Esophagus muscularis mucosa (tissue), 3 donors: ENCODE data around the gene QPRT.
"Not testable (repeated sequence)": the region's sequence is repeated elsewhere in the genome, so short reads cannot be mapped to it uniquely, and the experiment has no call there.

Source experiments
- POLR2A ChIP-seq: fragments of 450-650 bp; IDR thresholded peaks from one replicate; pipeline ENCODE4 v1.6.1; 2017; ENCODE audit warnings: antibody characterized with exemption, moderate library complexity, mild to moderate bottlenecking, low read depth
- POLR2AphosphoS5 ChIP-seq, 2 donors: sonication (generic); formaldehyde crosslinking; IDR thresholded peaks; one replicate each; pipeline ENCODE4 v1.6.1; 2017; ENCODE audit warnings: antibody characterized with exemption in 2 of 2
- TF ChIP-seq, protein P1 (sequence below), 3 experiments: fragments of 200-600 bp in 2 of 3; fragments of 450-650 bp in 1 of 3; sonication (generic) in 2 of 3; IDR thresholded peaks; one replicate each; pipeline ENCODE4 v1.5.1; 2017 to 2019; ENCODE audit warnings: antibody characterized with exemption in 3 of 3, mild to moderate bottlenecking in 2 of 3, moderate library complexity in 1 of 3

DNA sequence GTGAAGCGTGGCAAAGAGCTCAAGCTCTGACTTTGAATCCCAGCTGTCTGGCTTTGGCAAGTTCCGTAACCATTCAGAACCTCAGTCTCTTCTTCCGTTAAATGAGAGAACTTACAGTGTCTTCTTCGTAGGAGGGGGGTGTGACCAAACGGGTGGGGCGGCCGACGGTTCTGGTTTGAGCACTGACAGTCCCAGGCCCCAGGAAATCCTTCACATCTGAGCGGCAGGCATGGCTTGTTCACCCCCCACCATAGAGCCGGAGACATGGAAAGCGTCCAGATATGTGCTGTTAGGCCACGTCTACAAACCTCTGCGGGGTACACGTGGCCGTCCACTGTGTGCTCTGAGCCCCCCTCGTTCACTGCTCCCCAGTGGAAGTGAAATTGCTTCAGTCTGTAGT is 43.1 kb upstream of the QPRT start:
- TF ChIP-seq, protein P1, sequence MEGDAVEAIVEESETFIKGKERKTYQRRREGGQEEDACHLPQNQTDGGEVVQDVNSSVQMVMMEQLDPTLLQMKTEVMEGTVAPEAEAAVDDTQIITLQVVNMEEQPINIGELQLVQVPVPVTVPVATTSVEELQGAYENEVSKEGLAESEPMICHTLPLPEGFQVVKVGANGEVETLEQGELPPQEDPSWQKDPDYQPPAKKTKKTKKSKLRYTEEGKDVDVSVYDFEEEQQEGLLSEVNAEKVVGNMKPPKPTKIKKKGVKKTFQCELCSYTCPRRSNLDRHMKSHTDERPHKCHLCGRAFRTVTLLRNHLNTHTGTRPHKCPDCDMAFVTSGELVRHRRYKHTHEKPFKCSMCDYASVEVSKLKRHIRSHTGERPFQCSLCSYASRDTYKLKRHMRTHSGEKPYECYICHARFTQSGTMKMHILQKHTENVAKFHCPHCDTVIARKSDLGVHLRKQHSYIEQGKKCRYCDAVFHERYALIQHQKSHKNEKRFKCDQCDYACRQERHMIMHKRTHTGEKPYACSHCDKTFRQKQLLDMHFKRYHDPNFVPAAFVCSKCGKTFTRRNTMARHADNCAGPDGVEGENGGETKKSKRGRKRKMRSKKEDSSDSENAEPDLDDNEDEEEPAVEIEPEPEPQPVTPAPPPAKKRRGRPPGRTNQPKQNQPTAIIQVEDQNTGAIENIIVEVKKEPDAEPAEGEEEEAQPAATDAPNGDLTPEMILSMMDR (IDR thresholded peaks at IDR 0.05) = not testable (repeated sequence)
- not testable (repeated sequence) for TF ChIP-seq POLR2AphosphoS5 (IDR thresholded peaks at IDR 0.05); POLR2A
